ENCODE results near the gene NDN.

DNA sequence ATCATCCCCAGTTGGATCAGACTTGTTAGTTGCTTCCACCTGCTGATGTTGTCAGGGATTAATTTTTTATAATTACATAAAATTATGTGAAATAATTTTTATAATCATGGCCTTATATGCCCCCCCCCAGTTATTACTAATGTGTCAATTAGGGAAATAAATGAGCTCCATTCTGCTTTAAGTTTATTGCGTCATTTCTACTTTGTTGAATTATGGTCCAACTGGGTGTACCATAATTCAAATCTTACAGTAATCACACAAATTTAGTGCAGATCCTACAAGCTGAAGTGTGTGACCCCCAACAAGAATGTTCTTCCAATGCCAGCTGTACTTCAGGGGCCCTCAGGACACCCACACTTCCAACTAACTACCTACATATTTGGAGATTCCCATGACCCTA is 7.5 kb upstream of the NDN start:
- no peak for TF ChIP-seq EGR1 (IDR thresholded peaks at IDR 0.05; ENCODE audit: low read depth in 2 of 2)
- TF ChIP-seq, protein P1, sequence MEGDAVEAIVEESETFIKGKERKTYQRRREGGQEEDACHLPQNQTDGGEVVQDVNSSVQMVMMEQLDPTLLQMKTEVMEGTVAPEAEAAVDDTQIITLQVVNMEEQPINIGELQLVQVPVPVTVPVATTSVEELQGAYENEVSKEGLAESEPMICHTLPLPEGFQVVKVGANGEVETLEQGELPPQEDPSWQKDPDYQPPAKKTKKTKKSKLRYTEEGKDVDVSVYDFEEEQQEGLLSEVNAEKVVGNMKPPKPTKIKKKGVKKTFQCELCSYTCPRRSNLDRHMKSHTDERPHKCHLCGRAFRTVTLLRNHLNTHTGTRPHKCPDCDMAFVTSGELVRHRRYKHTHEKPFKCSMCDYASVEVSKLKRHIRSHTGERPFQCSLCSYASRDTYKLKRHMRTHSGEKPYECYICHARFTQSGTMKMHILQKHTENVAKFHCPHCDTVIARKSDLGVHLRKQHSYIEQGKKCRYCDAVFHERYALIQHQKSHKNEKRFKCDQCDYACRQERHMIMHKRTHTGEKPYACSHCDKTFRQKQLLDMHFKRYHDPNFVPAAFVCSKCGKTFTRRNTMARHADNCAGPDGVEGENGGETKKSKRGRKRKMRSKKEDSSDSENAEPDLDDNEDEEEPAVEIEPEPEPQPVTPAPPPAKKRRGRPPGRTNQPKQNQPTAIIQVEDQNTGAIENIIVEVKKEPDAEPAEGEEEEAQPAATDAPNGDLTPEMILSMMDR (IDR thresholded peaks at IDR 0.05; ENCODE audit: low read depth, low read length, missing input control) = no peak
- no peak for TF ChIP-seq JUND (IDR thresholded peaks at IDR 0.05)
- TF ChIP-seq, protein P2, sequence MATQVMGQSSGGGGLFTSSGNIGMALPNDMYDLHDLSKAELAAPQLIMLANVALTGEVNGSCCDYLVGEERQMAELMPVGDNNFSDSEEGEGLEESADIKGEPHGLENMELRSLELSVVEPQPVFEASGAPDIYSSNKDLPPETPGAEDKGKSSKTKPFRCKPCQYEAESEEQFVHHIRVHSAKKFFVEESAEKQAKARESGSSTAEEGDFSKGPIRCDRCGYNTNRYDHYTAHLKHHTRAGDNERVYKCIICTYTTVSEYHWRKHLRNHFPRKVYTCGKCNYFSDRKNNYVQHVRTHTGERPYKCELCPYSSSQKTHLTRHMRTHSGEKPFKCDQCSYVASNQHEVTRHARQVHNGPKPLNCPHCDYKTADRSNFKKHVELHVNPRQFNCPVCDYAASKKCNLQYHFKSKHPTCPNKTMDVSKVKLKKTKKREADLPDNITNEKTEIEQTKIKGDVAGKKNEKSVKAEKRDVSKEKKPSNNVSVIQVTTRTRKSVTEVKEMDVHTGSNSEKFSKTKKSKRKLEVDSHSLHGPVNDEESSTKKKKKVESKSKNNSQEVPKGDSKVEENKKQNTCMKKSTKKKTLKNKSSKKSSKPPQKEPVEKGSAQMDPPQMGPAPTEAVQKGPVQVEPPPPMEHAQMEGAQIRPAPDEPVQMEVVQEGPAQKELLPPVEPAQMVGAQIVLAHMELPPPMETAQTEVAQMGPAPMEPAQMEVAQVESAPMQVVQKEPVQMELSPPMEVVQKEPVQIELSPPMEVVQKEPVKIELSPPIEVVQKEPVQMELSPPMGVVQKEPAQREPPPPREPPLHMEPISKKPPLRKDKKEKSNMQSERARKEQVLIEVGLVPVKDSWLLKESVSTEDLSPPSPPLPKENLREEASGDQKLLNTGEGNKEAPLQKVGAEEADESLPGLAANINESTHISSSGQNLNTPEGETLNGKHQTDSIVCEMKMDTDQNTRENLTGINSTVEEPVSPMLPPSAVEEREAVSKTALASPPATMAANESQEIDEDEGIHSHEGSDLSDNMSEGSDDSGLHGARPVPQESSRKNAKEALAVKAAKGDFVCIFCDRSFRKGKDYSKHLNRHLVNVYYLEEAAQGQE (IDR thresholded peaks at IDR 0.05) = no peak
- no peak for TF ChIP-seq RAD21 (IDR thresholded peaks at IDR 0.05)
- TF ChIP-seq, protein P3, sequence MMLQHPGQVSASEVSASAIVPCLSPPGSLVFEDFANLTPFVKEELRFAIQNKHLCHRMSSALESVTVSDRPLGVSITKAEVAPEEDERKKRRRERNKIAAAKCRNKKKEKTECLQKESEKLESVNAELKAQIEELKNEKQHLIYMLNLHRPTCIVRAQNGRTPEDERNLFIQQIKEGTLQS (IDR thresholded peaks at IDR 0.05) = no peak
- TF ChIP-seq, protein P4, sequence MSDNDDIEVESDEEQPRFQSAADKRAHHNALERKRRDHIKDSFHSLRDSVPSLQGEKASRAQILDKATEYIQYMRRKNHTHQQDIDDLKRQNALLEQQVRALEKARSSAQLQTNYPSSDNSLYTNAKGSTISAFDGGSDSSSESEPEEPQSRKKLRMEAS (IDR thresholded peaks at IDR 0.05) = no peak
- no peak for TF ChIP-seq TAF1 (conservative IDR thresholded peaks at IDR 0.05)
- TF ChIP-seq SP1 (IDR thresholded peaks at IDR 0.05) = no peak
- TF ChIP-seq RXRA (IDR thresholded peaks at IDR 0.05) = no peak
- TF ChIP-seq, protein P5, sequence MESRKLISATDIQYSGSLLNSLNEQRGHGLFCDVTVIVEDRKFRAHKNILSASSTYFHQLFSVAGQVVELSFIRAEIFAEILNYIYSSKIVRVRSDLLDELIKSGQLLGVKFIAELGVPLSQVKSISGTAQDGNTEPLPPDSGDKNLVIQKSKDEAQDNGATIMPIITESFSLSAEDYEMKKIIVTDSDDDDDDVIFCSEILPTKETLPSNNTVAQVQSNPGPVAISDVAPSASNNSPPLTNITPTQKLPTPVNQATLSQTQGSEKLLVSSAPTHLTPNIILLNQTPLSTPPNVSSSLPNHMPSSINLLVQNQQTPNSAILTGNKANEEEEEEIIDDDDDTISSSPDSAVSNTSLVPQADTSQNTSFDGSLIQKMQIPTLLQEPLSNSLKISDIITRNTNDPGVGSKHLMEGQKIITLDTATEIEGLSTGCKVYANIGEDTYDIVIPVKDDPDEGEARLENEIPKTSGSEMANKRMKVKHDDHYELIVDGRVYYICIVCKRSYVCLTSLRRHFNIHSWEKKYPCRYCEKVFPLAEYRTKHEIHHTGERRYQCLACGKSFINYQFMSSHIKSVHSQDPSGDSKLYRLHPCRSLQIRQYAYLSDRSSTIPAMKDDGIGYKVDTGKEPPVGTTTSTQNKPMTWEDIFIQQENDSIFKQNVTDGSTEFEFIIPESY (IDR thresholded peaks at IDR 0.05) = no peak
- no peak for TF ChIP-seq GABPA (IDR thresholded peaks at IDR 0.05 in 1 of 2, conservative IDR thresholded peaks at IDR 0.05 in 1 of 2)
- TF ChIP-seq YY1 (IDR thresholded peaks at IDR 0.05) = no peak

All from liver (tissue), 3 donors.